Stimulated activated CD4-positive, alpha-beta T cell treated with anti-CD3 and anti-CD28 coated beads, Interleukin-4, amount 100 ng/mL, for 4 hours (primary cell): ENCODE data around the gene TSC22D1.
"Not testable (repeated sequence)": the region's sequence is repeated elsewhere in the genome, so short reads cannot be mapped to it uniquely, and the experiment has no call there.

Source experiments
- DNase-seq, 2 experiments: peaks; one replicate each; pipeline ENCODE4 v3.0.0-alpha.2; 2020

TSC22D1 gene

DNA sequence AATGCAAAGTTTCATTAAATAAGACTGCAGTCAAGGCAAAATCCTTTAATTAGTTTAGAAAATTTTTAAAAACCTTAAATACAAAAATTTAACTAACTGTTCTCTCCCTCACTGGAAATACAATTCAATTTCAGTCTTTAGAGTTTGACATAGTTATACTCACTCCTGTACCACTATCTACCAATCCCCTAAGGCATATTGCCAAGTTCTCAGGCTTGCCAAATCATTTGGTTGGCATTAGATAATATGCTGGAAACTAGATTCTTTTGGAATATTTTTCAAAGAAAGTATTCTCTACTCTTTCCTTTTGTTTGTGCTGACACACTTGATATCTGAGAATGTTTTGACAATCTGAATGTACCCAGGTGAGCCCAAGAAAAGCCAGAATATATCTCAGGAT lies 77.2 kb downstream of the TSC22D1 start:
- DNase-seq: no peak

DNA sequence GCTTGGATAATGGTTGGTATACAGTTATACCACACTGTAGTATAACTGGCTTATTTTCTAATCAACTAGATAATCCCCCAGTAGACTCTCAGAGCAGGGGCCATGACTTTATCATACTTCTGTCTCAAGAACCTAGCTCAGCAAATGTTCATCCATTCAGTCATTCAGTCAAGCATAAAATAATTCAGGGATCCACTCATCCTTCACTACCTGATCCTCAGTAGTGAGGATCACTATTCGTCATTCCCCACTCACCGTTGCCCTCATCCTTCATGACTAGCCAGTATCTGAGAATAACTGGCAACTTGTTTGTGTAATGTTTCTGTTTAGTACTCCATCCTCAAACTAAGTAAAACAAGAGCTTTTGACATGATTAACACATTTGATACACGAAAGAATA lies 77.6 kb downstream of the TSC22D1 start:
- no peak for DNase-seq

DNA sequence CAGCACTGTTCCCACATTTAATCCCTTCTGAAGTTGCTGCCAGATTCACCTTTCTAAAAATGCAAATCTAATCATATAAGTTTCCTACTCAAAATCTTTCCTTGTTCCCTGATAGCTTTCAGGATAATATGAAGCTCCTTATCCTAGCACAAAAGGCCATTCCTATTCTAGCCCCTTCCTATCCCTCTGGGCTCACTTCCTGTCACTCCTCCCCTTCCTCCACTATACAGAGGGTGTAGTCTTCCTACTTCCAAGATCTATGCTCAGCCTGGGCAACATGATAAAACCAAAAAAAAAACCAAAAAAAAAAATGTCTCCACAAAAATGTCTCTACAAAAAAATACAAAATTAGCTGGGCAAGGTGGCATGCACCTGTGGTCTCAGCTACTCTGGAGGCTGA lies 78.3 kb downstream of the TSC22D1 start:
- DNase-seq: no peak

DNA sequence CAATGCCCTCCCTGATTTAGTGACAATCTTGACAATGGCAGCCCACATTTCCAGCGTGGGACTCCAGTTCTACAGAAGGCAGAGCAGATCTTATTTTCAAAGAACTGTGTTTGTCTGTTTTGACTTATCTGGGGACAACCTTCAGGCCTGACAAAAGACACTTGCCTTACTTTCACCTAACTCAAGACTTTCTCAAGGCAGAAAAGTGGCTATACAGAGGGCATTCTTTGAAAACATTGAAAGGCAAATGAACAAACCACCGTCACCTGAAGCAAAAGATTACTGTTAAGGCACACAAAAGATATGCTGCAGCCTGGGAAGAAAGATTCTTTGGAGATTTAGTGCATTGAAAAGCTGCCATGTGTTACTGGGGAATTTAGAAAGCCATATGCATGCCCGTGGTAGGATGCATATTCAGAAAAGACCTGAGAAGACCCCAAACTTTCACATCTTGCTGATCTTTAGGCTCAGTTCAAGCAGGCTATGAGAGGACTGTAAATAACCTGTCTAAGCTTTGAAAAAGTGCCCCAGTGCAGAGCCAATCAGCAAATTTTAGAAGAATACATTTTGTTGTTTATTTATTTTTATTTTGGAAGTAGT lies 82.8 kb downstream of the TSC22D1 start:
- no peak for DNase-seq

DNA sequence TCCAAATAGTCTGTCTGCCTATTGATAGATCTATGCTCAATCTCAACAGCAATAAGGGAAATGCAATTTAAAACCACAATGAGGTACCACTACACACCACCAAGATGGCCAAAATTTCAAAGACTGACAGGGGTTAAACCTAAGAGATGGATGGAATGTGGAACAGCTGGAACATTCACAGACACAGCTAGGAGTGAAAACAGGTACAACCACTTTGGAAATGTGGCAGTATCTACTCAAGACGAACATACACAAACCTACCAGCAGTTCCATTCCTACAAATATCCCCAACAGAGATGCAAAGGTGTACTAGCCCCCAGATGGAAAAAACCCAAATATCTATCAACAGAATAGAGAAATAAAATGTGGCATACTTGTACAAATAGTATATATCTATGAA lies 86.4 kb downstream of the TSC22D1 start:
- DNase-seq: no peak

DNA sequence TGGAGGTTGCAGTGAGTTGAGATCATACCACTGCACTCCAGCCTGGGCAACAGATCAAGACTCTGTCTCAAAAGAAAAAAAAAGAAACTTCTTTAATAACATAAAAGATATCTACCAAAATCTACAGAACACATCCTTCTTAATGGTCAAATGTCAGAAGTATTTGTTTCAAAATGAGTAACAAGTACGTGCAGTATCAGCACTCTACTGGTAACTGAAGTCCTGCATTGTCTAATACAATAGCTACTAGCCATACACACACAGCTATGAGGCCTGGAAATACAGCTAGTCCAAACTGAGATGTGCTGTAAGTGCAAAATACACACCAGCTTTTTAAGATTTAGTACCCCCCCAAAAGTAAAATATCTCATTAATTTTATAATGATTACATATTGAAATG lies 88.1 kb downstream of the TSC22D1 start:
- DNase-seq: no peak

DNA sequence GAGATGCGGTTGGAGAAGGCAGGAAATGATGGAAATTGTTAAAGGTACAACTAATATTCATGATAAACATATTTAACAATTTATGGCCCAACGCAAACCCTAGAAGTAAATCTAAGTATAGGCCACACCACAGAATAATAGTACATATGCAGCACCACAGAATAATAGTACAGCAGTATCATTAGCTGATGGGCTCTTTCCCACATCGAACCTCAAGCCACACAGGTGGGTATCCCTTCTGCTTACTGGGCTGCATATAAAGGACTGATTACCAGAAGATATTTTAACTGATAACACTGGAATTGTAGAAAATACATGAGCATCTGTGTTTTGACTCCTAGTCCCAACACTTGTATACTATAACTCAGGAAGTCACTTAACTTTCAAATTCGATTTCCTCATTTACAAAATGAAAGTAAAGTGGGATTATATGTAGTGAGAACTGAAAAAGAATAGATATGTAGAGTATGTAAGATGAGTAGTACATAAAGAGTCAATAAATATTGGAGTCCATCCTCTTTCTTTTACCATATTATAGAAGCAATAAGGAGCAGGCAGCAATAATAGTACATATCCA lies 91.5 kb downstream of the TSC22D1 start:
- no peak for DNase-seq

DNA sequence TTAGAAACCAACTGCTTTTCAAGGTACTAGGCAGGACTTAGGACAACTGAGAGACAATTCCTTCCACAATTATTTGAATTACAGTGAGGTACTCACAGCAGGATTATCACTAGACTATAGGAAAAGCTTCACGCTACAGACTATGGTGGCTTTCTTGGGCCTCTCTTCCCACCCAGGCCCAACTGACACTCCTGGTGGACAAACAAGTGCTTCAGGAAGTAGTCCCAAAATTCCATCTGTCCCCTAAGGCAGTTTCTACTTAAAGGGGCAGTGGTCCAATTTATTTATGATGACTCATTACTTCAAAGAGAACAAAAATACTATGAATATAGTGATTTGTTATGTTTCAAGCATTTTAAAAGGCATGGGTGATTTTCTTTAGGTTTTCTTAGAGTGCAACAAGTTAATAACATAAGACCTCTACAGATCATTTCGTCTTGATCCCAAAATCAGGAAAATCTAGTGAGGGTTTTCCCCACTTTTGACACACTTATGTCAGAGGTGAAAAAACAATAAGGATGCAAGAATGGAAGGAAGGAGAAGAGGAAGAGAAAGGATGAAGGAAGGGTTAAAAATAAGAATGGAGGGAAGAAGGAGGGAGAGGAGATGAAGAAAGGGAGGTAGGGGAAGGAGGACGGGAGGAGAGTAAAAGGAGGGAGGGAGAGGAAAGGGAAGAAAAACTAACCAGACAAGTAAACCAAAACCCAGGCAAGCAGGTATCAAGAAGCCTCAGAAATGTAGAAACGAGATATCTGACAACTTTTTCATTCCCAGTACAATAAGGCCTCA lies 101.8 kb downstream of the TSC22D1 start:
- DNase-seq: no peak

DNA sequence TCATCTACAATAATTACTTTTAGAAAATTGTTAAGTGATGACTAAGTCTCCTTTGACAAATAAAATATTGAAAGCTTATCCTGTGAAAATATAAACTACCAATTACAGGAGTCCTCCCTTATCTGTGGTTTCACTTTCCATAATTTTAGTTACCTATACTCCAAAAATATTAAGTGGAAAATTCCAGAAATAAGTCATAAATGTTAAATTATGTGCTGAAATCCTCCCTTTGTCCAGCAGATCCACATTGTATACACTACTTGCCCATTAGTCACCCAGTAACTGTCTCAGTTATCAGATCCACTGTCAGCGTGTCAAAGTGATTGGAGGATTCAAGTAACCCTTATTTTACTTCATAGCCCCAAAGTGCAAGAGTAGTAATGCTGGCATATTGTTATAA lies 104.4 kb downstream of the TSC22D1 start:
- DNase-seq: no peak

DNA sequence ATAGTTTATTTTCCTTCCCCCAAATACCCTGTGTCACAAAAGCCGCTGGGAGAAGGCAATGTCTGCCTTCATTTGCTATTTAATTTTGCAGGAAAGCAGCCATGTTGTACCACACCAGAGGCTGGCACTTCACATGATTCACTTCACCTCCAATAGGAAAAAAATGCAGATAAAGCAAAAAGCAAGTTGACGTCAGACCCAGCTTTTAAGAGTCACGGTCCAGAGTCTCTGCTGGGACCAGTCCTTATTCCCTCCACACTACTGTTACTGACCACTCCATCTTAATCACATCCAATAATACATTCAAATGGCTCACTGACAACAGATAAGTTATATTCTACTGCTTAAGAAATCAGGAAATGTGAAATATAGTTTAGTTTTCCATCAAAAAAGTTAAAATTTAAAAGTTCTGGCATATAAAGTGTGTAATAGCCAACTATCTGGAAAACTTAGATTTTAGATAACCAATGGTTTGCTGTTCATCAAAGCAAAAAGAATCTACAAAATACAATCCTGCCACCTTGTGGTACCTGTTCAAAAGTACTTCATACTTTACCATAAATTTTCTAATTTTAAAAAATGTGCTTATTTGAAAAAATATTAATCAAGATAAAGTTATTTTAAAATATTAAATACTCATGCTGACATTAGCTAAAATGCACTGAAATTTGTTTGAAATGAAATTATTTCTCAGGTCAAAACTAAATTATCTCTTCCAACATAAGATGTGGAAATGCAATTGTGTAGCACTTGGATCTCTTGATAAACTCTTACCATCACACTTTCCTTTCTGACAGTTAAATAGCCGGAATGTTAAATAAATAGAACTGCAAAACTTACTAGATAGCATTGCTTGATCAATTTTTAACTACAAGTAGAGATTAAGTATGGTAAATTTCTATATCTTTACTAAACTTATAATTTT lies 105.2 kb downstream of the TSC22D1 start:
- DNase-seq: no peak

DNA sequence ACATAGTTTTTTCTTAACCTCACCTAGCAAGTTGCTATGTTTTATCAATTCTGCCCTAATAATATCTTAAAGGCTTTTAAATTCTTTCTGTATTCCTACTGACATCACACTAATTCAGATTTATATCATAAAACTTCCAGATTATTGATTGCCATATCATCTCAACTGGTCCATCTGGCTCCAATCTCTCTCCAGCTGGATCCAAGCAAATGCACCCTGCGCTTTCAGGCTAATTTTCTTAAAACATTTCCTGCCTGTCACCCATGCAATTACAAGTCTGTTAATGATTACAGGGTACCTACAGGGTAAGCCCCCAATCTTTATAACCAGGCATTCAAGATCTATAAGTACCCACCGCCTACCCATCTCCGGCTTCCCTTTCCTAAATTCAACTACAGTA lies 107.3 kb downstream of the TSC22D1 start:
- DNase-seq: no peak

DNA sequence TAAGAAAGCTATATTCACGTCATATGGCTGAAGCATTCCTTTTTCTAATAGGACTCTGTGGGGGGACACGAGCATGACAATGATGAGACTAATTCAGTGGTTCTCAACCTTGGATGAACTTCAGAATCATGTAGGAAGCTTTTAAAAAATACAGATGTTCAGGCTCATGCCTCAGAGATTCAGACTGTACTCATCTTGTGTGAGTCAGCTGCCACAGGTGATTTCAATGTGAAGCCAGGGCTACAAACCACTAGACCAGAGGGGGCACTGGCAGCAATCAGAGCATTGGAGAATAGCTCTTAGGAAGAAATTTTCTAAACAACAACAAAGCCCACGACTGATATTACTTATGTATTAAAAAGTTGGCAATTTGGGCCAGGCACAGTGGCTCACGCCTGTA lies 110.8 kb downstream of the TSC22D1 start:
- no peak for DNase-seq

DNA sequence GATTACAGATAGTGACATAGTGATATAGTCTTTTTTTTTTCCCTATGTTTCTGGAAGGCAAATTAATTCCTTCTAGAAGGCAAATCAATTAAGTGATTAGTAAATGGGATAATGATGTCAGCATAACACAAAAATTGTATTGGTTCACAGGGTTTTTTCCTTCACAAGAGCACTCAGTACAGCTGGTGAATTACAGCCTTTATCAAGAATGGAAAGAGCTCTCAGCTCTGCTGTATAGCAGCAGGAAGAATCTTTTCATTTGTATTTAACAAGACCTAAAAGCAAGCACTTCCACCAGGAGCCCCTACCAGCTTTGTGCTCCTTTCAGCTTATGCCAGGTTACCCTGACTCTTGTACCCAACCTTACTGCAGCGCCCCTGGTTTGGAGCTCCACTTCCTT lies 111.7 kb downstream of the TSC22D1 start:
- no peak for DNase-seq

DNA sequence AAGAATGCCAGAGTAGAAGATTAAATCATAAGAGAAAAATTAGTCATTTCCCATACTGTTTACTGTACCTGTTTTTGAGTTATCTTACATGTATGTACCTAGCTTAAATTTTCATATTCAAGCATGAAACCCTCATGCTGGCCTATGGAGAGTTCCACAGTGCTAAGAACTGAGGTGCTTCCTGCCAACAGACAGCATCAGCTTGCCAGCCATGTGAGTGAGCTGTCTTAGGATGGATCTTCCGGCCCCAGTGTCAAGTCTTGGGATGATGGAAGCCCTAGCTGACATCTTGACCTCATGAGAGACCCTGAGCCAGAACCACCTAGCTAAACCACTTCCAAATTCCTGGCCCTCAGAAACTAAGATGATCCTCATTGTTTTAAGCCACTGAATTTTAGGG lies 112.4 kb downstream of the TSC22D1 start:
- DNase-seq: no peak

DNA sequence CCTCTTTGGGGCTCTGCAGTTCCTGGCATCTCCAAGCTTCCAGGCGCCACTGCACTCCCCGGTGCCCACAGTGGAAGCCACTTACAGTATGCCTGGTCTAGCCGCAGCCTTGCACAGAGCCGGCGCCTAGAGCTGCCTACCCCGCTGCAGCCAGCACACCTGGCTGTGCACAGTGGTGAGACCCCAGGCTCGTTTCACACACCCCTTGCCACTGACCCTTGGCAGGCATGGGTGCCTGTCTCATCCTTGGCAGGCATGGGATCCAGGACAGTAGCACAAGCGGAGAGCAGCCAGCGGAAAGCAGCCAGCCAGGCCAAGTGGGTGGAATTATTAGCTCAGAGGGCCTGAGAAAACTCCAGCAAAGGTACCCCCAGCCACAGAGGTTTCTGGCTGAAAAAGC lies 116.5 kb downstream of the TSC22D1 start:
- DNase-seq: no peak

DNA sequence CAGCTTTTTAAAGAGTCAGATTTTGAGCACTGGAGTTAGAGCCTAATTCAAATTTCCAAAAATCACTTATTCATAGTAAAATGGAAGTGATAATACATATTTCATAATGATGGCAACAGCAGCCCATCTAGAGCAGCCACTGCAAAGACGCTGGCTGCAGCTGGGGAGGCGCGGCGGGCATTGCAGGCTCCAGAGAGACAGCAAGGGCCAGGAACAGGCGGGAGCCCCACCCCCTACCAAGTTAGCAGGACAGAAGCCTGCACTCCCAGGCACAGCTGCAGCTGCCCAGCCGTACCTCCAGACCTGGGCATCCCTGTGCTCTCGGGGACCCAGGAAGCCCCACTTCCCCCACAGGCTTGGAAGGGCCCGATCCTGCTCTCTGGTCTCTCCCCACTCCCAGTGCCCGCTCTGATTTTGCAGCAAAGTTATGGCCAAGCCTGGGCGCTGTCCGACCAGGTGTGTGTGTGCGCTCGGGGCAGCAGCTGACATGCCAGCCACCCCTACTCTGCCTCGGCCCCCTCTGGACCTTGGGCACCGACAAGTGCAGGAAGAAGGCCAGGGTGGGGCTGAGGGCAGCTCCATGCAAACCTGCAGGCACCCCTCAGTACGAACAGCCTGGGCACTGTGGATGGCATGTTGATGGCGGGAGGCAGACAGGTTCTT lies 117.7 kb downstream of the TSC22D1 start:
- no peak for DNase-seq

DNA sequence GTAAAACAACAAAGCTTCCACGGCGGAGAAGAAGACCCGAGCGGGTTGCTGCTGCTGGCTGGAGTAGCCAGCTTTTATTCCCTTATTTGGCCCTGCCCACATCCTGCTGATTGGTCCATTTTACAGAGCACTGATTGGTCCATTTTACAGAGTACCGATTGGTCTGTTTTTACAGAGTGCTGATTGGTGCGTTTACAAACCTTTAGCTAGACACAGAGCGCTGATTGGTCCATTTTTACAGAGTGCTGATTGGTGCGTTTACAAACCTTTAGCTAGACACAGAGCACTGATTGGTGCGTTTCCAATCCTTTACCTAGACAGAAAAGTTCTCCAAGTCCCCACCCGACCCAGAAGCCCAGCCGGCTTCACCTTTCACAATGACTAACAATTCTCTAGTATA lies 119.9 kb downstream of the TSC22D1 start:
- DNase-seq: not testable (repeated sequence)

DNA sequence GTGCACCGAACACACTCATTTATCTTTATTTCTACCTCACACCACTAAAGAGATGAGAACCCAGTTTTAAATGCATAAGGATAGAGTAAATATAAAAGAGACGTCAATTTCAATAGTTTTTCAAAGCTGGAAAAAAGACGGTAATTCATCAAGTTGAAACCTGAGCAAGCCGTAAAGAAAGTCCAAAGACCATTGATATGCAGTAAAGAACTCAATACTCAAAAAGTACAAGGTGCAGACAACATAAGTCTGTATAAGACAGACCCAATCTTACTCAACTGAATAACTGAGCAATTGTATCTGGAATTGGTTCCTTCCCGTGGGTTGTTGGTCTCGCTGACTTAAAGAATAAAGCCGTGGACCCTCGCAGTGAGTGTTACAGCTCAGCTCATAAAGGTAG lies 120.4 kb downstream of the TSC22D1 start:
- DNase-seq: no peak

DNA sequence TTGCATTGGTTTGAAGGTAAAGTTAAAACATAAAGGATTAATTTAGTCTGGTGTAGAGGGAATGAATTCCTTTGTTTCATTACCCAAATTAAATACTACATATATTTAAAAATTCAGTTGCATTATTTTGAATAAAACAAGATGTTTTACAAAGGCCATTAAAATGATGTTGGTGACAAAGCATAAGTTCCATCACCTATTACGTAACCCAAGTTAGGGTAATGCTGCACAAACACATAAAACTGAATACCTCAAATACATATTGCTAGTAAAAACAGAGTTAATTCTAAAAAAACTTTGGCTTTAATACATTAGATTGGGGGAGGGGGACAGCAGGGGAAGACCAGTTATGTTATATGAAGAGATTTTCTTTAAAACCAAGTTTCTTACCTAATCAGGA lies 122.2 kb downstream of the TSC22D1 start:
- DNase-seq: no peak

DNA sequence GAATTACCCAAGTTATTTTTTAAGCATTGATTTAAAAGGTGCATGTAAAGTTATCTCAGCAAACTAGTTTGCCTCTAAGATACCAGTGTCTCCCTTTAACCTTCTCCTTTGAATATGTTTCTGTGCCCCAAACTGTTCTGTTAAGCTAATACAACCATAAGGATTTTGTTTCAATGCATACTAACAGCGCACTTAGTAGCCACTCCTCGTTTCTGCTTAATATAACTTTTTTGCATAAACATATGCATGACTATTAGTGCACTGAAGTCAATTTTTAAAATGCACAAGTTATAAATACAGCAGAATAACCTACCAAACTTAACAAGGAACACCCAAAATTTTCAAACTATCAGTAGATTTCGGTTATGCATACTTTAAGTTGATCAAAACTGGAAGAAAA lies 123.1 kb downstream of the TSC22D1 start:
- DNase-seq: no peak

DNA sequence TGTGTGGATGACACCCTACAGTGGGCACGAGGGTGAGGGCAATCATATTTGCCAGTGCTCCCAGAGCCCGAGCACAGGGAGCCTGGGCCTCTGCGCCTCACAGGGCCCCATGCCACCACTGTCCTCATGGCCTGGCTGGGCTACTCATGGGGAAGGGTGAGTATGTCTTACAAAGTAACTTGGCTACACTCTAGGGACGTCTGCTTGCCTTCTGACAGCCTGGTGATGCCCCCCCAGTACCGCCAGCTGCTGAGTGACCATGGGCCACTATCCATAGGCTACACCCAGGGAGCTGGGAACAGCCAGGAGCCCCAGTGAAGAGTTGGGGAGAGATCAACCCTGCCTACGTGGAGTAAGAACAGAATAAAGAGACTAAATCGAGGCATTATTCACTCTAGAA lies 123.7 kb downstream of the TSC22D1 start:
- DNase-seq: no peak

DNA sequence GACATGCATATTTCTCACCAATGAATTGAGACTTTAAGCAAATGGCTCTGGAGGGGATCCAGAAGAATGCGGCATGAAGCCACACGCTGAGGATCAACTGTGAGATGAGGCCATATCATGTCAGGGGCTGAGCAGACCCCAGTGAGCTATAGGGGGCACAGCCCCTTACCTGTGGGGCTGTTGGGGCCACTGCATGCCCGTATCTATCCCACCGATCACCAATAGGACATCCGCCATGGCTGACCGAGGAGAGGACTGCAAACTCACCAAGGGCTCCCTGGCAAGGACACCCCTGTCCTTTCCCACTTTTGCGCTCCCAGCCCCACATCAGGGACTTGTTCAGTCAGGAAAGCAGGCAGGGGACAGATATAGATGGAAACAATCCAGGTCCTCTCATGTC lies 124.5 kb downstream of the TSC22D1 start:
- no peak for DNase-seq

DNA sequence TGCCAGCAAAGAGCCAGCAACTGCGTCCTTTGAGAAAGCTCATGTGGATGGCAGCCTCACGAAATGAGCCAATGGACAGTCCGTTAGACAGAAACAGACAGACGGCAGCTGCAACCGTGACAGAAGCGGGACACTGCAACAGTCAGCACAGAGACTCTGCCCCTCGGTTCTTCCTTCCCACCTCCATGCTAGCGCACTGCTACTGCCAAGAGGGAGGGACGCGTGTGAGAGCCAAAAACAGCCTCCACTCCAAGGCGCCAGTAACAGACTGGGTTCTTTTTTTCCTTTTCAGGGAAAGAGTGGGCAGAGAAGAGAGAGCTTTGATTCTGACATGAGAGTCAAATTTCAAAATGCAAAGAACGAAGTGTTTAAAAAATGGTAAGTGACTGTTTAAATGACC lies 125.0 kb downstream of the TSC22D1 start:
- no peak for DNase-seq
